Measurements from ENCODE around the gene KRT40. TPM values are rescaled to one million over a fixed set of nuclear protein-coding genes. Genes with fewer than 3 reads are reported as not detected.

Gene KRT40
- under 1 TPM in 1 of 3 donors, not detected in 2; 0.22 TPM for total RNA-seq
- long read RNA-seq, donor 1, result 0 reads
- long read RNA-seq, donor 2, result 0 reads

DNA sequence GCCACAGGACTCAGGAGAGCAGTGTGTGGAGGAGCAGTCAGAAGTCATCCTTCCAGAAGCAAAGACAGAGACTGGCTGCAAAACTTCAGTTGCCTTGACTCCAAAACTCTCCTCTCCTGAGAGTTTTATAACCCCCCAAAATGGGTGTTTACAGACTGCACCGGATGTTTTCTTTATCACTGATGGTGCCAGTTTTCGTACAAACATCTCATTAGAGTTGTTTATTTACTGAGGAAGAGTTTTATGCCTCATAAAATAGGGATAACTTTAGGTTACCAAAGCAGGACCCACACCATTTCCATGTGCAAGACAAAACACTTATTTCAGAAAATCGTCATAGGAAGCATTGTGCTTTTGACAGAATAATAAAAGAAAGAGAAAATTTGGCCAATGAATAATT, at the start of gene KRT40:
Gene KRT40, minus strand, starts transcription at position 101 of the 400 bp plus-strand sequence. Its CDS starts 53 bp downstream, at position 48.
- no peak for ATAC-seq
- Histone ChIP-seq H3K4me3 (no peak within 1 kb of the TSS), H3K9me3 (no peaks in the 10 kb centered on the region), H3K36me3 (ENCODE audit: low read depth) (no peaks in the 10 kb centered on the region), H3K4me1 (ENCODE audit: low read depth) (no peaks in the 10 kb centered on the region)
- TF ChIP-seq, protein P1, sequence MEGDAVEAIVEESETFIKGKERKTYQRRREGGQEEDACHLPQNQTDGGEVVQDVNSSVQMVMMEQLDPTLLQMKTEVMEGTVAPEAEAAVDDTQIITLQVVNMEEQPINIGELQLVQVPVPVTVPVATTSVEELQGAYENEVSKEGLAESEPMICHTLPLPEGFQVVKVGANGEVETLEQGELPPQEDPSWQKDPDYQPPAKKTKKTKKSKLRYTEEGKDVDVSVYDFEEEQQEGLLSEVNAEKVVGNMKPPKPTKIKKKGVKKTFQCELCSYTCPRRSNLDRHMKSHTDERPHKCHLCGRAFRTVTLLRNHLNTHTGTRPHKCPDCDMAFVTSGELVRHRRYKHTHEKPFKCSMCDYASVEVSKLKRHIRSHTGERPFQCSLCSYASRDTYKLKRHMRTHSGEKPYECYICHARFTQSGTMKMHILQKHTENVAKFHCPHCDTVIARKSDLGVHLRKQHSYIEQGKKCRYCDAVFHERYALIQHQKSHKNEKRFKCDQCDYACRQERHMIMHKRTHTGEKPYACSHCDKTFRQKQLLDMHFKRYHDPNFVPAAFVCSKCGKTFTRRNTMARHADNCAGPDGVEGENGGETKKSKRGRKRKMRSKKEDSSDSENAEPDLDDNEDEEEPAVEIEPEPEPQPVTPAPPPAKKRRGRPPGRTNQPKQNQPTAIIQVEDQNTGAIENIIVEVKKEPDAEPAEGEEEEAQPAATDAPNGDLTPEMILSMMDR (IDR thresholded peaks at IDR 0.05), result no peak
- DNase-seq, result no peak
- intact Hi-C loops (cut with DNase I, micrococcal nuclease), result no loop called here

DNA sequence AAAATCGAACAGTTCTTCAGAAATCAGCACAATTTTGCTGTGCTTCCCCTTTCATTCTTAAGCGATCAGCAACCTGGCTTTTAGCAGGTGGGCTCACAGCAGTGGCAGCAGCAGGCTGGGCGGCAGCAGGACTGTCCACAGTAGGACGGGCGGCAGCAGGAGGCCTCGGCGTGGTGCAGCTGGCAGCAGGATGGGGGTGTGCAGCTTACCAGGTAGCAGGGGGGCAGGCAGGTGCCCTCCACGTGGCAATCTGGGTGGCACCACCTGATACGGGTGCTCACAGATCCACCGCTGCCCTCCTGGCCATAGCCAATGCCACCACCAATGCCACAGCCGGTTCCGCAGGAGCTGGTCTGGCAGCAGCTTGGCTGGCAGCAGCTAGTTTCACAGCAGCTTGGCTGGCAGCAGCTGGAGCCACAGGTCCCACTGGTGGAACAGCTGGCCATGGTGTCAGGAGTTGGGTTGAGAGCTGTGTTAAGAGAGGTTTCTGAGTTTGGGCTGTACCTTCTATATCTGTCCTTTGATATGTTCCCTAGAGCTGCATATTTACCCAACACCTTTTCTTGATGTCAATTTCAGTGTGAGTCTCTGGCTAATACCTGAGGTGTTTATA, 45.6 kb upstream of the KRT40 start, which contains the start of gene KRTAP1-4:
Gene KRTAP1-4, minus strand, starts transcription at position 563 of the 613 bp plus-strand sequence. Its CDS starts 117 bp downstream, at position 446.
- H3K4me3 ChIP-seq, result no peak within 1 kb of the TSS
- no peak for DNase-seq
- no peaks in the 10 kb centered on the region for H3K4me1 ChIP-seq (ENCODE audit: low read depth)
- no peaks in the 10 kb centered on the region for H3K36me3 ChIP-seq (ENCODE audit: low read depth)
- intact Hi-C loops (cut with DNase I, micrococcal nuclease), result no loop called here
- ATAC-seq, result no peak
- TF ChIP-seq, protein P1 (IDR thresholded peaks at IDR 0.05), result no peak
- H3K9me3 ChIP-seq, result no peaks in the 10 kb centered on the region

DNA sequence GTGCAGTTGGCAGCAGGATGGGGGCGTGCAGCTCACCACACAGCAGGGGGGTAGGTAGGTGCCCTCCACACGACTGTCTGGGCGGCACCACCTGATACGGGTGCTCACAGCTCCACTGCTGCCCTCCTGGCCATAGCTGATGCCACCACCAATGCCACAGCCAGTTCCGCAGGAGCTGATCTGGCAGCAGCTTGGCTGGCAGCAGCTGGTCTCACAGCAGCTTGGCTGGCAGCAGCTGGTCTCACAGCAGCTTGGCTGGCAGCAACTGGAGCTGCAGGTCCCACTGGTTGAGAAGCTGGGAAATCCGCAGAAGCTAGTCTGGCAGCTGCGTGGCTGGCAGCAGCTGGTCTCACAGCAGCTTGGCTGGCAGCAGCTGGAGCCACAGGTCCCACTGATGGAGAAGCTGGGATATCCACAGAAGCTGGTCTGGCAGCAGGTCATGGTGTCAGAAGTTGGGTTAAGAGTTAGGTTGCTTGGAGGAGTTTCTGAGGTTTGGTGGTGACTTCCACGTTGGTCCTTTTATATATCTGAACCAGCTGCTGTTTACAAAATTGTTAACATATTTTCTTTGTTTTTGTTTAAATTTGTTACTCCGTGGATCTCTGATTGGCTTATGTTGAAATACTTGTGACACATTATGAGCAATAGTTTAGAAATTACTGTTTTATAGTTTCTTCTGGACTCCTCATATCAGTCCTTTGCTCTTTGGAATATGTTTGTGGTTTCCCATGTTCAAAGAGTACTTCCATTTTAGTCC, 42.8 kb upstream of the KRT40 start, which contains the start of gene KRTAP1-5:
Gene KRTAP1-5, minus strand, starts transcription at position 494 of the 757 bp plus-strand sequence. Its CDS starts 53 bp downstream, at position 441.
- no peak within 1 kb of the TSS for H3K4me3 ChIP-seq
- intact Hi-C loops (cut with DNase I, micrococcal nuclease), result no loop called here
- TF ChIP-seq, protein P1 (IDR thresholded peaks at IDR 0.05), result no peak
- ATAC-seq (no peak), DNase-seq (no peak)
- H3K36me3 ChIP-seq (ENCODE audit: low read depth), result no peaks in the 10 kb centered on the region
- H3K9me3 ChIP-seq, result no peaks in the 10 kb centered on the region
- no peaks in the 10 kb centered on the region for H3K4me1 ChIP-seq (ENCODE audit: low read depth)

DNA sequence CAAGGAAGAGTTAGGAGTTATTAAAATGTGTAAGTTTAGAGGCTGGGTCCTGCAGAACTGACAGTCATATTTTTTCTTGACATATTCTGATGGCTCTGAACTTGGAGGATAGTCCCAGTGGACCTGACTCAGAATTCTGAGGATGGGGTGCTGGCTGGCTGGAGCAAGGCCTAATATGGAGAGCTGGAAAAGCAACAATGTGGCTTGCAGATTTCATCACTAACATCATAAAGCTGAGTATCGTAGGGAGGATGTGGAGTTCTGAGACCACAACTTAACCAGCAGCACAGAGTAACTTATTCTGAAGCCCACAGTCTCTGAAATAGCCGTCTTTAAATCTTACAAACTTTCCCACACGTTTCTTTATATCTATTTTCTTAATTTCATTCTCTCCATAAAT, 40.6 kb upstream of the KRT40 start:
- no peak overlapping the region for H3K4me3 ChIP-seq
- intact Hi-C loops (cut with DNase I, micrococcal nuclease), result no loop called here
- no peaks in the 10 kb centered on the region for H3K36me3 ChIP-seq (ENCODE audit: low read depth)
- TF ChIP-seq, protein P1 (IDR thresholded peaks at IDR 0.05), result no peak
- no peaks in the 10 kb centered on the region for H3K9me3 ChIP-seq
- ATAC-seq (no peak), DNase-seq (no peak)
- no peaks in the 10 kb centered on the region for H3K4me1 ChIP-seq (ENCODE audit: low read depth)

DNA sequence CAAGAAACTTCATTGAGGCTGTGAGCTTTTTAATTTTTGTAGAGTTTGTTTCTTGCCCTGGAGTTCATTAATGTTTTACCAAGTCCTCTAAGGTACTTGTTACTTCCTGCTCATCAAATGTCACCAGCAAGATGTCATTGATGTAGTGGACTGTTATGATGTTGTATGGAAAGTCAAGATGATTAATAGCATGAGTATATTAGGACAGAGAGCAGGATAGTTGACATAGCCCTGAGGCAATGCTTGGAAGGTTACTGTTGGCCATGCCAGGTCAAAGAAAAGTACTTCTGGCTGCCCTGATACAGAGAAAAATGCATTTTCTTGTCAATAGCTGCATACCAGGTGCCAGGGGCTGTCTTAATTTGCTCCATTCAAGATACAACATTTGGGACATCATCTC, 36.2 kb upstream of the KRT40 start:
- intact Hi-C loops (cut with DNase I, micrococcal nuclease), result no loop called here
- no peak overlapping the region for H3K4me3 ChIP-seq
- no peaks in the 10 kb centered on the region for H3K36me3 ChIP-seq (ENCODE audit: low read depth)
- DNase-seq, result no peak
- no peaks in the 10 kb centered on the region for H3K4me1 ChIP-seq (ENCODE audit: low read depth)
- no peak for ATAC-seq
- TF ChIP-seq, protein P1 (IDR thresholded peaks at IDR 0.05), result no peak
- H3K9me3 ChIP-seq, result no peaks in the 10 kb centered on the region

All from mucosa of descending colon (tissue), 3 donors.